Activated CD4-positive, CD25-positive, alpha-beta regulatory T cell treated with anti-CD3 and anti-CD28 coated beads, Interleukin-2, amount 50 U/mL, for 72 hours (primary cell): ENCODE measurements around the gene APBB2.
"Not testable (repeated sequence)": the region's sequence is repeated elsewhere in the genome, so short reads cannot be mapped to it uniquely, and the experiment has no call there.

ENCODE experiments used
- DNase-seq: peaks from one replicate; pipeline ENCODE4 v3.0.0; 2021

The APBB2 gene

DNA sequence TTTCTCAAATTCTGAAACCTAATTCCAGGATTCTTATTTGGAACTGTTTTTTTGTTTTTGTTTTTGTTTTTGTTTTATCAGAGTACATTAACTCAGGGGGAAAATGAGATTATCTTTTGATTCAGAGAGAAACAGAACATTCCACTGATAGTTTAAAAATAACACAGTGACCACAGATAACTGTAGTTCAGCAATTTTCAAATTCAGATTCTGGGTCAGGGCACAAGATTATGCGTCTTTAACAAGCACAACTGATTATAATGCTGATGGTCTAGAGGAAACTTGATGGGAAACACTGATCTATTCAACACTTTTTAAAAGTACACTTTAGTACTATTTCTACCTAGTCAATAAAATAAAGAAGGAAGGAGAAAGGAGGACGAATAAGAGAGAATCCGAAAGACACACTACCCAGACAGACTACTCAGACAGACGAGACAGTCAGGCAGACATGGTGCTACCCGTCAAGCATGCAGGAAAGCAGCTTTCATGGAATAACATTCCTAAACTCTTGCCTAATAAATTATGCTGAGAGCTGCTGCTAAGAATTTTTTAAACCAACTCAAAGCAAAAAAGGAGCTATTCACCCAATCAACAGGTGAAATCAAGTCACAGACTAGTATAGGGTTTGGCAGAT is 59.0 kb downstream of the APBB2 start:
- no peak for DNase-seq

DNA sequence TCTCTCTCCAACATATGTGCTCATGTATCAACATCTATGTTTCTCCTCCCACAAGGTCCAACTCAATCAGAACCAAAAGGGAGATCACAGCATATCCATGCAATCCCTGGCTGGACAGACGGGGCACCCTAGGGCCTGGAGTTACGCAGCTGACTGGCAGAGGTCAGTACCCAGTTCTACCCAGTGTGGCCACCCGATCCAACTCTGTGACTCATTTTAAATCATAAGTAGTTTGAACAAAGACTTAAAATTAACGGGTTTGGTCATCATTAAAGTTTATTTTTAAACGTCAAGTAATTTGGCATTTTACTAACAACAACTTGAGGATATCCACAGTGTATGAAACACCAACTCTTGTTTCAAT is 59.5 kb downstream of the APBB2 start:
- DNase-seq: no peak

DNA sequence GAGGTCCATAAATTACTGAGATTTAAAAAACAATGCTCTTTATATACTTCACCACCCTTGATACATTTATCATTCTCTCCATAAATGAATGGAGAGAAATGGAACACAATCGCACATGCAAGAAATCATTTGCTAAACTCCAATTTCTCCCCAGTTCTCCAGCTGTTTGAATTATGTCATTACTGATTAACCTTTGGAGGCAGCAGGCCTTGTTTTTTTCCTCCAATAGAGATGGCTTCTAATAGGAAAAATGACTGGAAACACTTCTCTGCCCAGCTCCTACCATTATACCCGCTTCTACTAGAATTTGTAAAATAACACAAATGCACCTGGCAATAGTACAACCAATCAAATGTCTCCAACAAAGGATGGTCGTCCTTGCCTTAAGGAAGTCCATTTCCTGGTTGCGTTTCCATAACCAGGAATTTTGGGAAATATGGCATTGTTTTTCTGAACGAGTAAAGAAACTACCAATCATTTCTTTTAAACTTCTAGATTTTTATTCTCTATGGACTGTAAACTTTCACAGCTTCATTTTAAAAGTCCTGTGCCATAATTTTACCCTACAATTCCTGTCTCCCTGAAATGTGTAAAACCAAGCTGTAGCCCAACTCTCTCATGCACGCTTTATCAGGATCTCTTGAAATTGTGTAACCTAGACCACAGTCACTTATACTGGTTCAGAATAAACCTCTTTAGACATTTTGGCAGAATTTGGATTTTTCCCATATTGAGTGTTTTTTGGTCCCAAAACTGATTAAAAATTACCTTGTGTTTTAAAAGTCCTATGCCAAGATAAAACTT is 60.1 kb downstream of the APBB2 start:
- DNase-seq: no peak

DNA sequence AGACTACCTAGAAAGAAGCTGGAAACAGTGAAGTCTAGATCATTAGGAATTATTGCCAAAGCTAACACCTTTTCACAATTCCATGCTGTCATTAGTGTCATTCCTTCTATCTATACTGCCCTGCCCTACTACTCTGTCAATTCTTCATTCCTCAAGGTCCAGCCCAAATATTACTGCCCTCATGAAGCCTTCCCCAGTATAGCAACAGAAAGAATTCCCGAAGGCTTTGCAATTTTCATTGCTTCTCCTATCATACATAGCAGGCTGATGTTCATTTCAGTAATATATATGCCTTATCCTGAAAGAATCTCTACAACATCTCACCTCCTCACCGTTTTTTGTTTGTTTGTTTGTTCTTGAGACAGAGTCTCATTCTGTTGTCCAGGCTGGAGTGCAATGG is 63.9 kb downstream of the APBB2 start:
- DNase-seq: no peak

DNA sequence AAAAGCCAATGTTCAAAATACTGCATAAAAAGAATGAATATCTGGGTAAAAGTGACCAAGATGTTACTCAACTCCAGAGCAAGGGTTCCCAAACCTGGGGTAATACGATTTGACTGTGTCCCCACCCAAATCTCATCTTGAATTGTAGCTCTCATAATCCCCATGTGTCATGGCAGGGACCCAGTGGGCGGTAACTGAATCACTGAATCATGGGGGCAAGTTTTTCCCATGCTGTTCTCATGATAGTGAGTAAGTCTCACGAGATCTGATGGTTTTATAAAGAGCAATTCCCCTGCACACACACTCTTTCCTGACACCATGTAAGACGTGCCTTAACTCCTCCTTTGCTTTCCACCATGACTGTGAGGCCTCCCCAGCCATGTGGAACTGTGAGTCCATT is 64.8 kb downstream of the APBB2 start:
- not testable (repeated sequence) for DNase-seq

DNA sequence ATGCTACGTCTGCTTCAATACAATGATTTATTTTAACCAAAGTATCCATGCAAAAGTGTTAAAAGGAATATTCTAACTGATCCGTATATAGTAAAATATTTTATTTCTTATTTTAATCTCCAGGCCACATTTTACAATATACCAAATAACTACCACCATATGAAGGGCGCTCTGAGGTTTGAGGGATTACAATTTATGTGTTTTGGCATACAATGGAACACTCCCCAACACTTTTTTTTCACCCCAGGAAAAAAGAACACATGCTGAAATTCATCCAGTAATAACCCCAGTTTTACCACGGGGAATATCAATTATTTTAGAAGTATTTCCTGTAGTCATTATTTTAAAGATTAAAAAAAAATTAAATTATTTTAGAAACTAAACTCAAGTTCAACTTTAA is 65.4 kb downstream of the APBB2 start:
- DNase-seq: no peak

DNA sequence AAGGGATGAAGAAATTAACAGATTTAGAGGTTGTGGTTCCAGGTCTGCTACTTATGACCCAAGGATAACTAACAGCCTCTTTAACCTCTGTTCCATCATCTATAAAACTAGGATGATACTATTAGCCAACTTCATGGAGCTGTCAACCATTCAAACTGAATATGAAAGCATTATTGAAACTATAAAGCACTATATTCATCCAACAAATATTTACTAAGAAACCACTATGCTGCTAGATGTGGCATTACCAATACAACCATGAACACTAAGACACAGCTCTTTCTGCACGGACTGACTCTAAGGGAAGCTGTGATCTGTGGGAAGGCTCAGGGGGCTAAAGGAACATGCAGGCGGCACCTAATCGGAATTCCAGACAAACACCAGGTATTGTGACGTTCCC is 66.0 kb downstream of the APBB2 start:
- DNase-seq: no peak

DNA sequence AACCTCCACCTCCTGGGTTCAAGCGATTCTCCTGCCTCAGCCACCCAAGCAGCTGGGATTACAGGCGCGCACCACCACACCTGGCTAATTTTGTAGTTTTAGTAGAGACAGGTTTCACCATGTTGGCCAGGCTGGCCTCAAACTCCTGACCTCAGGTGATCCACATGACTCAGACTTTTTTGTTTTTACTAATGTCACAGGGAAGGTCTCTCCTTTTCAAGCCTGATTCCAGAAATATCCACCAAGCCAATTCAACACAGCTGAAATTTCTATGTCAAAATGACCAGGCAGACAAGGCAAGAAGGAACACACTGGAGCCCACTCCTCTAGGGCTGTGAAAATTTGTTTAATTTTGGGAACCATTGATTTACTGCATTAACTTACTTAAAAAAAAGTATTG is 66.8 kb downstream of the APBB2 start:
- DNase-seq: not testable (repeated sequence)

DNA sequence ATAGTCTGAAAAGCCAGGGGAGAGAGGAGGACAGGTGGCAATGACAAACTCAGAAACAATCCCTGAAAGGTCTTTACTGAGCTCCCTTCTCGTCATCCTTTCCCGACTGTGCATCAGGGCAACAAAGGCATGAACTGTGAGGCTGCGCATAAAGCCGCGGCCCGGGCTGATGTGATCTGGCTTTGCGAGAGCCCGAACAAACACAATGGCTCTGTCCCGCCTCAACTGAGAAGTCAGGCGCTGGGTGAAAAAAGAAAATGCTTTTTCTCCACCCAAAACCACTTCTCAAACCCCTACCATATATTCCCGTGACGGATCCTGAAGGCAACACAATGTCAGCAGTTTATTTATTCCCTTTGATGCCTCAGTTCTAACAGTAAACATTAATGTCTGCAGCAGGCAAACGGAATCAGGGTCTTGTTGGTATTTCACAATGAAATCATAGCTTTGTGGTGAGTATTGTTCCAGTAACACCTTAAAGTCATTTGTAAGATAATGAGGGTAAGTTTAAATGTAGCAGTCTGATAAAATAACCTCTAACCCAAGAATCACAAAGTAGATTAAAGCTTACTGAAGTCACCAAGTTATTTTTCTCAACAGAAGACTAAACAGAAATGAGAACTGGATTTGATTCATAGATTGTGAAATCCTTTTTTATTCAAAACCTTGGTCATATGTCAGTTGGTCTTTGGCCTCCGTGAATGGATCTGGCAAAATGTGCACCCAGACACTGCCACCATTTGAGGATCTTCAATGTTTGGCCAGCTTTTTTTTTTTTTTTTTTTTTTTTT is 67.4 kb downstream of the APBB2 start:
- DNase-seq: no peak

DNA sequence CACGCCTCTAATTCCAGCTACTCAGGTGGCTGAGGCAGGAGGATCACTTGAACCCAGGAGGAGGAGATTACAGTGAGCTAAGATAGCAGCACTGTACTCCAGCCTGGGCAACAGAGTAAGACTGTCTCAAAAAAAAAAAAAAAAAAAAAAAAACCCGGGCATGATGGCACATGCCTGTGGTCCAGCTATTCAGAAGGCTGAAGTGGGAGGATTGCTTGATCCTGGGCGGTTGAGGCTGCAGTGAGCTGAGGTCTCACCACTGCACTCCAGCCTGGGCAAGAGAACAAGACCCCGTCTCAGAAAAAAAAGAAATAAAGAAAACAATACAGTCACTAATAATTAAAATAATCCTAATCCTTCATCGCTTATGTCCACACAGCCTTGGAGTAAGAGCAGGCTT is 68.1 kb downstream of the APBB2 start:
- no peak for DNase-seq

DNA sequence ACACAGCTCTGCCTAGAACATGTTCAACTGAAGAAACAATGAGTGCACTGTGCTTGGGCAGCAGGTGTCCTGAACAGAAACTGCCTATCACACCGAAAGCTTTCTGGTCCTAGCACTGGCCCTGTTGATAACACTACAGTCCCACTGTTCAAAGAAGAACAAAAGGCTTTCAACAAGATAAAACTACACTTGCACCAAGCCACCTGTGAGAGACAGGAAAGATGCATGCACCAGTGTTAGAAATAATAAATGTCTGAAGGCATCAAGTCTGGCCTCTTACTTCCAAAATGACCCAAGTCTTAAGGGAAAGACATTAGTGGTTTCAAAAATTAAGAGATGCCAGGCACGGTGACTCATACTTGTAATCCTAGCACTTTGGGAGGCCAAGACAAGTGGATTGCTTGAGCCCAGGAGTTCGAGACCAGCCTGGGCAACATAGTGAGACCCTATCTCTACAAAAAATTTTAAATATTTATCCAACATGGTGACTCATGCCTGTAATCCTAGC is 68.7 kb downstream of the APBB2 start:
- DNase-seq: no peak

DNA sequence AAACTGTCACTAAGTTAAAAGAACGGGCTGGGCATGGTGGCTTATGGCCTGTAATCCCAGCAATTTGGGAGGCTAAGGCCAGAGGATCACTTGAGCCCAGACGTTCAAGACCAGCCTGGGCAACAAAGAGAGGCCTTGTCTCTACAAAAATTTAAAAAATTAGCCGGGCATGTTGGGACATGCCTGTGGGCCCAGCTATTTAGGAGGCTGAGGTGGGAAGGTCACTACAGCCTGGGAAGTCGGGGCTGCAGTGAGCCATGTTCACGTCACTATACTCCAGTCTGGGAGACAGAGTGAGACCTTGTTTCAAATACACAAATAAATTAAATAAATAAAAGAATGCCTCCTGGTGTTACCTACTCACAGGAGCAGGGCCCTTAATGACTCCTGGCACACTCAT is 69.5 kb downstream of the APBB2 start:
- no peak for DNase-seq

DNA sequence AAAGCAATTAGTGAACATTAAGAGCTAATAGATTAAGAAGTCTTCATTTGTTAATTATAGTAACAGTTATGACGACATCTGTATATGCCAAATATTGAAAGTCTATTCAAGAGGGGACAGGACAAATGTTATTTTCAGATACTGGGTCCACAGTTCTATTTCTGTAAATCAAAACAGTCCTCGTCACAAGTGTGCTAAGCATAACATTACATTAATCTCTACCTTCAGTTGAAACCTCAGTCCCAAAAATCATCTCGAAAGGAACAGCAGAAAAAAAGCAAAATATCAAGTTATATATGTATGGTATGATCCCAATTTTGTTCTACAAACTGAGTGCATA is 70.3 kb downstream of the APBB2 start:
- DNase-seq: no peak

DNA sequence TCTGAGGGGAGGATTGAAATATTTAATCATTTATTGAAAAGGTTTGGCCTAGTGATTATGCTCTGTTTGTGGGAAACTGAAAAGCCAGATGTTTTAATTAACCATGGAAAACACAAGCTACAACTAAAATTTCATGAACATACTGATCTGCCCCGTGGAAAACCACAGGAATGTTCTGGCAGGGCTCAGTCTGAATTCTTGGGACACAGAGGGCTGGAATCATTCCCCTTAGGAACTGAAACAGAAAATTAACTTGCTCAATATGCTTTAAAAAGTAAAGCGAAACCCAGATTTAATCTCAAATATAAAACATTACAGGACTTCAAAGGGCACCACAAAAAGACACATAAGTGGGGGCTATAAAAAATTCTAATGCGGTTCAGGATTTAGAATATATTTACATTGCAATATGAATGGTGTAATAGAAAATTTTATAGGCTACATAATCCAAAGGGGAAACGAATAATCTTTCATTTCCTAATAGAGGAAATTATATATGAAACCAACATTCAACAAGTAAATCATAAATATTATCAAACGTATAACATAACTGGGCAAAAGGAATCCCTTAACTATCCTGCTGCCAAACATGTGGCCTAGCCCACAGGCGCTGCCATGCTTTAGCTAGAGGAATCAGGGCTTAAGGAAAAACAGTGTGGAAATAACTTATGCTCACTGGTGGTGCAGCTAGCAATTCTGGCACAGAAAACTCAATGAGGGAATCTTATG is 70.9 kb downstream of the APBB2 start:
- DNase-seq: no peak

DNA sequence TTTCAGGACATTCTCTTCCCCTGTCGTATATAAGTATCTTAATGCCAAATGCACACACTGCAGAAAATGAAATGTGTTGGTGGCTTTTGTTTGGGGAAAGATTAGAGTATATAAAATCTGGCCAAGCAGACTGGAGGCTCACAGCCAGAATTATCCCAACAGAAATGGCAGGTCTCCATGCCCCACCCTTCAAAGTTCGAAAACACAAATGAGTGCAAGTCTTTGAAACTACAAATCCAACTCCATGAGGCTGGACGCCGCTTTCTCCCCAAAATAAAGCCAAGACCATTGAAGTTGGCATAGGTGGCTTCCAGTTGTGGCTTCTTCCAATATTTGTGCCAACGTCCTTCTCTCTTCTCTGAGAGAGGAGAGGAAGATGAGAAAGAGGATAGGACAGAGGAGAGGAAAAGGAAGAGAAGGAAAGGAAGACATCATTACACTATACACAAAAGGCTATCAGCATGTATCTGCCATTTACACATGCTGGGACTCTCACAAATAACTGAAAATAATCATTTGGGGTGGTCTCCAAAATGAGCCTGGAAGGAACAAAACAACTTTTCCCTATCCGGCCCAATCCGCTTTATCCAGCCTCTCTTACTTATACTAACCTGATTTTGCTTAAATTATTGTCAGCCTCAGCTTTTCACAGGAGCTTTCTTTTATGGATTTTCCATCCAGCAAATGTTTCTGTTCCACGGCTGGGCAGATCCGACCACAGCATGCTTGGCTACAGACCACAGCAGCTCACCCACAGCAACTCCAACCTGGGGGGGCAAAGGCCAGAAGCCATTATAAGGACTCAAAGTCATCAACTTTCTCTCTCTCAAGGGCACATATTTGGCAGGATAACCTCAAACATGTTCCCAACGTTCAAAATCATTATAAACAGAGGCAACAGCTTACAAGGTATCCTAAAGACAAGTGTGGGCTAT is 71.7 kb downstream of the APBB2 start:
- no peak for DNase-seq

DNA sequence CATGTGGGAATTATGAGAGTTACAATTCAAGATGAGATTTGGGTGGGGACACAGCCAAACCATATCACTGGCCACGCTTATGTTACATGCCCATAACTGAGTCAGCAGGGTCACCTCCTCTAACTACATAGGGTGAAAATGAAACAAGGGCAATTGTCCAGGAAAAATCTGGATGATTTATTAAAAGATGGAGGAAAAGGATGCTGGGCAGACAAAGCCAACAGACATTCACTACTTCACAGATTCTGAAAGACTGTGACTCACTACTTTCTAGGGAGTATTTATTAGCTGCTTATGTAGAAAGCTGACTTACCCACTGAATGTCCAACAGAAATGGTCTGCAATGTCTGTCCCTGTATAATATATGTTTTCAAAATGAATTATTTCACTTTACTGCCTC is 72.4 kb downstream of the APBB2 start:
- no peak for DNase-seq

DNA sequence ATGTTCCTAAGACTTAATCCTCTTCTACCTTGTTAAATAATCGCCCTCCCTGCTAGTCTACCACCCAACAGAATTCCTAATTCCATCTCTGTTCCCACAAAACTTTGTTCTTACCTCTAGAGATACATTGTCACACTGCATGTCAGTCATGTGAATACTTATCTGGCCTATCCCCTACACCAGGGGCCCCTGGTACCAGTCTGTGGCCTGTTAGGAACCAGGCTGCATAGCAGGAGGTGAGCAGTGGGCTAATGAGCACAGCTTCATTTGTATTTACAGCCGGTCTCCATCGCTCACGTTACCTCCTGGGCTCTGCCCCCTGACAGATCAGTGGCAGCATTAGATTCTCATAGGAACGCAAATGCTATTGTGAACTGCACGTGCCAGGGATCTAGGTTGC is 73.9 kb downstream of the APBB2 start:
- DNase-seq: no peak

DNA sequence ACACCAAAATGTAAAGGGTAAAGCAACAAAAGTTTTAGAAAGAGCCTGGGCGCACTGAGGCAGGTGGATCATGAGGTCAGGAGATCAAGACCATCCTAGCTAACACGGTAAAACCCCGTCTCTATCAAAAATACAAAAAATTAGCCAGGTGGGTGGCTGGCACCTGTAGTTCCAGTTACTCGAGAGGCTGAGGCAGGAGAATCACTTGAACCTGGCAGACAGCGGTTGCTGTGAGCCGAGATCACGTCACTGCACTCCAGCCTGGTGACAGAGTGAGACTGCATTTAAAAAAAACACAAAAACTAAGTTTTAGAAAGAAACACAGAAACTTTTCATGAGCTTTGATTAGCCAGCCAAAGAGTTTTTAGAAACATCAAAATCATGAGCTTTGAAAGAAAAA is 76.5 kb downstream of the APBB2 start:
- DNase-seq: no peak

DNA sequence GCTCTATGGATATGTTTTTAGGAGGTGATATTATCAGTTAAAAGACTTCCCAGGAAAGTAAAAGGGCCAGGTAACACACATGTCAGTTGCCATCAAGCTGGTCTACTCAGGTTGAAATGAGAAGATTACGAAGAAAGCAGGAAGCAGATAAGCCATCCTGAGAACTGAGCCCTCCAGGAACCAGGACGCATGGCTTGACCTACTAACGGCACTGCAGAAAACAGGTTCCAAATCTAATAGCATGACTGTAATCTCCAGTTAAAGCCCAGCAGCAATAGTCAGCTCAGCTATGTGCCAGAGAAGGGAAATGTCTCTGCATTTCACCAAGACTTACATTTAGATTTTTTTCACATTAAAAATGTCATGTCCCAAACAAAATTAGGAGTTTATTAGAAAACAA is 77.9 kb downstream of the APBB2 start:
- no peak for DNase-seq

DNA sequence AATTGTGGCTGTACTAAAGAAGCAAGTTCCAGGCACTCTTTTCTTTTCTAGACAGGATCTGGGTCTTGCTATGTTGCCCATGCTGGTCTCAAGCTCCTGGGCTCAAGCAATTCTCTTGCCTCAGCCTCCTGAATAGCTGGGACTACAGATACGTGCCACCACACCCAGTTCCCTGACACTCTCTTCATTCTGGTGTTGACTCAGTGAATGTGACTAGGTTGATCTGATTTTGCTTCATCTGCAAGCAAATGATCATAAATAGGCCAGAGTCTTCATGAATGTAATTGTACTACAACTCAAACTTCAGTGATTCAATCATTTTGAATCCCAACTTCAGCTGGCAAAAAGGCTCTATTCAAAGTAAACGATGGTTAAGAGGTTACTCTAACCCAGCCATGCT is 78.5 kb downstream of the APBB2 start:
- no peak for DNase-seq

DNA sequence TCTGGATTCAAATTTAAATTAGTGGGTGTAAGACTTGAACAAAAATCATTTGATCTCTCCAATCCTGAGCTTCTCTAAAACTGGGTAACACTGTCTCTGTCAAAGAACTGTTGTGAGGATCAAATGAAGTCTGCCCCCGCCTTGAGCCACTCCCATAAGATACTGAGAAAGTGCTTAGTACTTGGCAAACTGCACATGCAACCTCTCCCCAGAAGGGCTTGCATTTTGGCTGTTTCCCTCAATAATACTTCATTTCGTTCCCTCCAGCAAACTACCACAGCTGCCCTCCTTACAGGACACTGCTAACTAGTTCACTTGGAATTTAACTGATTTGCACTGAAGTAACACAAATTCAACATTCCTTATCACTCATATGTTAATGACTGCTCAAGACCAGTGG is 79.8 kb downstream of the APBB2 start:
- DNase-seq: no peak

DNA sequence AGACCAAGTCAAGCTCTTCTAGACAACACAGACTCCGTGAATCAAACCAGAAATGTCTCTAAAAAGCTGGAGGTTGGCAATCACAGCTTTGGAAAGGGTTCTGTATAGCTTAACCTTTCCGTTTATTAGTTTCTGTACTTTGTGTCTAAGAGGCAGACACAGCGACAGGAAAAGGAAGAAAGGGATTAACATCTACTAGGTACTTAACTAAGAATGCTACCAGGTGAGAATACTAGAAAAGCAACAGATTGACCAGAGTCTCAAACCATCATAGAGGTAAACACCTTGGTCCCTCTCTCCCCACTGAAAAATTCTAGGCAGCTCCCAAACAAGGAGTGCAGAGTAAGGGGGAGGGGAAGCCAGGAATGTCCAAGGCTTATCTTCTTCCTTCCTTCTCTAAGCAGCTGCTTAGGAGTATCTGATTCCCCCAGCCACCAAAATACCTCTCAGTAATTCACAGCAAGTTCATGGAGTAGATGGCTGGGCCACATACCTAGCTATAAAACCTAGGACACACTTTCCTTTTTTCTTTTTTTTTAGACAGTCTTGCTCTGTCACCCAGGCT is 80.8 kb downstream of the APBB2 start:
- DNase-seq: no peak
